ENCODE data around the gene FANCC.

- TF ChIP-seq CTCF (IDR thresholded peaks at IDR 0.05) (no peak), POLR2A (IDR thresholded peaks at IDR 0.05) (no peak)
Observed at GRCh38 chr9:95344735-95345325, 27.3 kb upstream of the FANCC start.
